ENCODE results near the gene ATF1. TPM values are rescaled to one million over a fixed set of nuclear protein-coding genes. Genes with fewer than 3 reads are reported as not detected.

ATF1 gene
- total RNA-seq, 4 donors from 2014 or later: 14.5 to 44.6 (median 18.5) TPM

DNA sequence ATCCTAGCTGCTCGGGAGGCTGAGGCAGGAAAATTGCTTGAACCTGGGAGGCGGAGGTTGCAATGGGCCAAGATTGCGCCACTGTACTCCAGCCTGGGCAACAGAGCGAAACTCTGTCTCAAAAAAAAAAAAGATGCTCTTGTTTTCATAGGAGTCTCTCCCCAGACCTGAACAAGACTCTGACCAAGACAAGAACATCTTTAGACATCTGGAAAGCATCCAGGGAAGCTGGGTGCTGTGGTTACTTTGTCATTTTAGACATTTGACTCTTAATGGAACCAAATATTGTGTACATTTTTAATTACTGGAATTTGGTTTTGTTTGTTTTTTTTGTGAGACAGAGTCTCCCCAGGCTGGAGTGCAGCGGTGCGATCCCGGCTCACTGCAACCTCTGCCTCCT is 21.1 kb upstream of the ATF1 start:
- Histone ChIP-seq H3K36me3 (peaks cover 0 to 89% (median 0%) of the 10 kb centered on the region in 3 donors), H3K4me1 (no peaks in the 10 kb centered on the region), H3K9me3 (no peaks in the 10 kb centered on the region), H3K27ac (no peak overlapping the region), H3K27me3 (no peaks in the 10 kb centered on the region), H3K4me3 (no peak overlapping the region)
- TF ChIP-seq, protein P1, sequence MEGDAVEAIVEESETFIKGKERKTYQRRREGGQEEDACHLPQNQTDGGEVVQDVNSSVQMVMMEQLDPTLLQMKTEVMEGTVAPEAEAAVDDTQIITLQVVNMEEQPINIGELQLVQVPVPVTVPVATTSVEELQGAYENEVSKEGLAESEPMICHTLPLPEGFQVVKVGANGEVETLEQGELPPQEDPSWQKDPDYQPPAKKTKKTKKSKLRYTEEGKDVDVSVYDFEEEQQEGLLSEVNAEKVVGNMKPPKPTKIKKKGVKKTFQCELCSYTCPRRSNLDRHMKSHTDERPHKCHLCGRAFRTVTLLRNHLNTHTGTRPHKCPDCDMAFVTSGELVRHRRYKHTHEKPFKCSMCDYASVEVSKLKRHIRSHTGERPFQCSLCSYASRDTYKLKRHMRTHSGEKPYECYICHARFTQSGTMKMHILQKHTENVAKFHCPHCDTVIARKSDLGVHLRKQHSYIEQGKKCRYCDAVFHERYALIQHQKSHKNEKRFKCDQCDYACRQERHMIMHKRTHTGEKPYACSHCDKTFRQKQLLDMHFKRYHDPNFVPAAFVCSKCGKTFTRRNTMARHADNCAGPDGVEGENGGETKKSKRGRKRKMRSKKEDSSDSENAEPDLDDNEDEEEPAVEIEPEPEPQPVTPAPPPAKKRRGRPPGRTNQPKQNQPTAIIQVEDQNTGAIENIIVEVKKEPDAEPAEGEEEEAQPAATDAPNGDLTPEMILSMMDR (IDR thresholded peaks at IDR 0.05): no peak
- no peak for TF ChIP-seq POLR2A (IDR thresholded peaks at IDR 0.05)
- DNase-seq: no peak

DNA sequence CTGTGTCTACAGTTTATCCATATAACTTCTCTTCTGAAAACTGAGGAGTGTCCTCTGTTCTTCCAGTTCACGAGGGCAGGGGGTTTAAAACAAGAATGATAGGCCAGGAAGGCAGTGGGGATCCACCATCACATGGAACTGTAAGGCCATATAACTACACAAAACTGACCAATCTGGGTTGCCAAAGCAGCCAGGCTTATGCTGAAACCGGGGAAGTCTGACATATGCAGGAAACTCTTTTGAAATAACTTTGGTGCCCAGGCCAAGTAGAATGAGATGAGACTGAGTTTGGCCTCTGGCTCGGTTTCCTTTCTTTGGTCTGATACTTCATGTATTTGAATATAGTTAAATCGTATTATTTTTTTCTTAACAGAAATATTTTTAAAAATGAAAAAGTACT is 18.0 kb upstream of the ATF1 start:
- H3K36me3 ChIP-seq: peaks cover 0 to 62% (median 0%) of the 10 kb centered on the region in 3 donors
- no peaks in the 10 kb centered on the region for H3K27me3 ChIP-seq
- H3K4me3 ChIP-seq: no peak overlapping the region
- no peak for TF ChIP-seq POLR2A (IDR thresholded peaks at IDR 0.05)
- TF ChIP-seq, protein P1 (IDR thresholded peaks at IDR 0.05): no peak
- no peaks in the 10 kb centered on the region for H3K4me1 ChIP-seq
- no peaks in the 10 kb centered on the region for H3K9me3 ChIP-seq
- no peak overlapping the region for H3K27ac ChIP-seq
- DNase-seq: no peak

DNA sequence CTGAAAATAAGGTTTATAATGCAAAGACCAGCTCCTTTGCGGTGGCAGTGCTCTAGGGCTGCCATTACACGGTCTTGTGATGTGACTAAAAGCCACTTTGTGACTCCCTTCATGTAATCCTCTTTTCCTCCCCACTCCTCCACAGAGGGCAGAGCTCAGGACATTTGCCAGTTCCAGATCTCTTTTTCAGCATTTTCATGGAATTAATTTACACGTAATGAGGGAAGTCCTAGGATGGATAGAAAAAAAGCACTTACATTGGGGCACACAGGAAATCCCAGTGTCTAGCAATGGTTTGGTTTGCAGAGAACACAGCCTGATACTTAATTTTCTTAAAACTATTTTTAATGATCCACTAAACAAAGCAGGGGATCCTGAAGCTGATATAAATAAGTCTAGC is 17.5 kb upstream of the ATF1 start:
- Histone ChIP-seq H3K9me3 (no peaks in the 10 kb centered on the region), H3K4me1 (no peaks in the 10 kb centered on the region), H3K27me3 (no peaks in the 10 kb centered on the region), H3K4me3 (no peak overlapping the region), H3K36me3 (peaks cover 0 to 57% (median 0%) of the 10 kb centered on the region in 3 donors), H3K27ac (no peak overlapping the region)
- no peak for TF ChIP-seq POLR2A (IDR thresholded peaks at IDR 0.05)
- TF ChIP-seq, protein P1 (IDR thresholded peaks at IDR 0.05): no peak
- no peak for DNase-seq

DNA sequence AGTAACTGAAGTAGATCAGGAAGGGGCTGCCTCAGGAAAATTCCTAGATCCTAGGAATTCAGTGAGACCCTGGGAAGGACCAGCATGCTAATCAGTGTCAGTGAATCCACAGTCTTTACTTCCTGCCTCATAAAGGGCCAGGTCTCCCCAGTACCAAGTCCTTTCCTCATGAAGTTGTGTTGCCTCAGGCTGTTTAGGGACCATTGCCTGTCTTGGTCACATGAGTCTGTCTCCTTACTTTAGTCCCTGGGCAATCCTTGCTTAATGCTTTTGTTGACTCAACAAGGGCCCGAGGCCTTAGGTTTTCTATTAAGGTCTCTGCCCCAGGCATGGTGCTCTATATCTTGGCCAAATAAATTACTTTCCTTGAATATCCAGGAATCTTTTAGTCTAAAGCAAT is 16.1 kb upstream of the ATF1 start:
- Histone ChIP-seq H3K36me3 (peaks cover 0 to 43% (median 0%) of the 10 kb centered on the region in 3 donors), H3K27me3 (no peaks in the 10 kb centered on the region), H3K4me3 (no peak overlapping the region), H3K4me1 (no peaks in the 10 kb centered on the region), H3K27ac (no peak overlapping the region), H3K9me3 (no peaks in the 10 kb centered on the region)
- DNase-seq: no peak
- TF ChIP-seq, protein P1 (IDR thresholded peaks at IDR 0.05): no peak
- no peak for TF ChIP-seq POLR2A (IDR thresholded peaks at IDR 0.05)

DNA sequence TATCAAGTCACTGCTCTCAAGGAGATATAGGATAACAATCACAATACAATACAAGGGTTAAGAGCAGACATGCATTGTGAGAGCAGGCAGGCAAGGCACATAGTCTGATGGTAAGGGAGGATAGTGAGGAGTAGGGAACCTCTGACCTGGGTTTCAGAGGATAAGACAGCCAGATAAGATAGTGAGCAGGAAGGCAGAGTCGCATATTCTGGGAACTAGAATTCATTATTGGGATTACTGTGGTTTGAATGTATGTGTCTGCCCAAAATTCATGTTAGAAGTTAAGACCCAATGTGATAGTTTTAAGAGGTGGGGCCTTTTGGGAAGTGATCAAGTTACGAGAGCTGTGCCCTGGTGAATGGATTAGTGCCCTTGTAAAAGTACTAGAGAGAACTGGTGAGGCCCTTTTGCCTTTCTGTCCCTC is 14.4 kb upstream of the ATF1 start:
- Histone ChIP-seq H3K27me3 (no peaks in the 10 kb centered on the region), H3K36me3 (peaks cover 0 to 26% (median 0%) of the 10 kb centered on the region in 3 donors), H3K4me1 (no peaks in the 10 kb centered on the region), H3K4me3 (no peak overlapping the region), H3K27ac (no peak overlapping the region), H3K9me3 (no peaks in the 10 kb centered on the region)
- TF ChIP-seq POLR2A (IDR thresholded peaks at IDR 0.05): no peak
- TF ChIP-seq, protein P1 (IDR thresholded peaks at IDR 0.05): no peak
- no peak for DNase-seq

DNA sequence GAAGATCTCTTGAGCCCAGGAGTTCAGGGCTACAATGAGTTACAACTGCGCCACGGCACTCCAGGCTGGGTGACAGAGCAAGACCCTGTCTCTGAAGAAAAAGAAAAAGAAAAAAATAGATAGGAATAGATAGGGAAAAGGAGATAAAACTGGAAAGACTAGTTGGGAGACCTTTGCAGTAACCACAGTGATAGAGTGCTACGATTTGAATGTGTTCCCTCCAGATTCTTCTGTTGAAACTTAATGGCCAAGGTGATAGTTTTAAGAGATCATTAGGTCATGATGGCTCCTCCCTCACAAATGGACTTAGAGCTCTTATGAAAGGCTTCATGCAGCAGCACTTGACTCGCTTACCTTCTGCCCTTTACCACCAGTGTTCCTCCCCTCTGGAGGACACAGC is 13.5 kb upstream of the ATF1 start:
- DNase-seq: no peak
- Histone ChIP-seq H3K4me3 (no peak overlapping the region), H3K9me3 (no peaks in the 10 kb centered on the region), H3K4me1 (no peaks in the 10 kb centered on the region), H3K27ac (no peak overlapping the region), H3K36me3 (peaks cover 0 to 17% (median 0%) of the 10 kb centered on the region in 3 donors), H3K27me3 (no peaks in the 10 kb centered on the region)
- TF ChIP-seq, protein P1 (IDR thresholded peaks at IDR 0.05): no peak
- no peak for TF ChIP-seq POLR2A (IDR thresholded peaks at IDR 0.05)
